NK-92 (cell line): ENCODE results near the gene EYS.
"Not testable (repeated sequence)": the region's sequence is repeated elsewhere in the genome, so short reads cannot be mapped to it uniquely, and the experiment has no call there.

Experiments used
- DNase-seq: peaks from one replicate; lab custom pipeline; 2025; ENCODE audit not compliant: unreplicated experiment; lab: John Stamatoyannopoulos, UW

EYS gene

GRCh38 chr6:64090352-64090751 lies 1616.7 kb downstream of the EYS start:
- no peak for DNase-seq

GRCh38 chr6:64085126-64085525 lies 1621.9 kb downstream of the EYS start:
- DNase-seq: no peak

GRCh38 chr6:64084185-64084663 lies 1622.8 kb downstream of the EYS start:
- no peak for DNase-seq

GRCh38 chr6:64083261-64083660 lies 1623.8 kb downstream of the EYS start:
- no peak for DNase-seq

GRCh38 chr6:64081453-64081852 lies 1625.6 kb downstream of the EYS start:
- no peak for DNase-seq

GRCh38 chr6:64074981-64075380 lies 1632.0 kb downstream of the EYS start:
- DNase-seq: no peak

GRCh38 chr6:64072686-64073085 lies 1634.3 kb downstream of the EYS start:
- DNase-seq: no peak

GRCh38 chr6:64064919-64065318 lies 1642.1 kb downstream of the EYS start:
- no peak for DNase-seq

- DNase-seq: no peak
These were observed 1643.9 kb downstream of the EYS start for GRCh38 chr6:64062960-64063683.

- no peak for DNase-seq
These were observed 1652.2 kb downstream of the EYS start for GRCh38 chr6:64054861-64055260.

- DNase-seq: no peak
These were observed 1656.4 kb downstream of the EYS start for GRCh38 chr6:64050590-64050989.

GRCh38 chr6:64049736-64050135 lies 1657.3 kb downstream of the EYS start:
- DNase-seq: no peak

GRCh38 chr6:64046746-64047208 lies 1660.2 kb downstream of the EYS start:
- no peak for DNase-seq

GRCh38 chr6:64041373-64041772 lies 1665.7 kb downstream of the EYS start:
- no peak for DNase-seq

- DNase-seq: no peak
These were observed 1666.9 kb downstream of the EYS start for GRCh38 chr6:64040113-64040512.

GRCh38 chr6:64037427-64037826 lies 1669.6 kb downstream of the EYS start:
- DNase-seq: no peak

GRCh38 chr6:64034910-64035655 lies 1671.9 kb downstream of the EYS start:
- no peak for DNase-seq

GRCh38 chr6:64034291-64034690 lies 1672.7 kb downstream of the EYS start:
- no peak for DNase-seq

GRCh38 chr6:64030950-64031618 lies 1675.9 kb downstream of the EYS start:
- DNase-seq: not testable (repeated sequence)

GRCh38 chr6:64023693-64024092 lies 1683.3 kb downstream of the EYS start:
- no peak for DNase-seq

GRCh38 chr6:64014595-64014994 lies 1692.4 kb downstream of the EYS start:
- no peak for DNase-seq

- no peak for DNase-seq
These were observed 1694.0 kb downstream of the EYS start for GRCh38 chr6:64013011-64013410.
